GM23248 (cell line): ENCODE data around the gene INO80E. TPM values are rescaled to one million over a fixed set of nuclear protein-coding genes. Genes with fewer than 3 reads are reported as not detected.
A peak's percentile ranks its signal among the peaks of the same experiment; 100 is the strongest.

Source experiments
- DNase-seq: peaks from one replicate; pipeline ENCODE4 v3.0.0-alpha.2; 2015
- H2AFZ ChIP-seq: fragments of 200-600 bp; sonication (generic); 2 replicates; pipeline ENCODE4 v1.6.1; 2016; ENCODE audit warnings: antibody characterized with exemption
- H3F3A ChIP-seq: fragments of 200-600 bp; sonication (generic); 2 replicates; pipeline ENCODE4 v1.6.1; 2016; ENCODE audit warnings: mild to moderate bottlenecking, antibody characterized with exemption, mixed run types; ENCODE audit not compliant: insufficient read depth
- H3K27ac ChIP-seq: fragments of 200-600 bp; sonication (generic); 2 replicates; pipeline ENCODE4 v1.5.1; 2016; ENCODE audit warnings: mild to moderate bottlenecking
- H3K27me3 ChIP-seq: fragments of 200-600 bp; sonication (generic); replicated peaks from 2 replicates; pipeline ENCODE4 v1.6.1; 2016; ENCODE audit warnings: mild to moderate bottlenecking; ENCODE audit not compliant: insufficient read depth
- H3K36me3 ChIP-seq: fragments of 200-600 bp; sonication (generic); 2 replicates; pipeline ENCODE4 v1.6.1; 2016; ENCODE audit warnings: low read depth, mild to moderate bottlenecking
- H3K4me1 ChIP-seq: fragments of 200-600 bp; sonication (generic); 2 replicates; pipeline ENCODE4 v1.6.1; 2016; ENCODE audit warnings: mild to moderate bottlenecking; ENCODE audit not compliant: insufficient read depth
- H3K4me2 ChIP-seq: fragments of 200-600 bp; sonication (generic); one replicate; pipeline ENCODE4 v1.6.1; 2016; ENCODE audit warnings: mild to moderate bottlenecking; ENCODE audit not compliant: unreplicated experiment
- H3K4me3 ChIP-seq: fragments of 200-600 bp; sonication (generic); 2 replicates; pipeline ENCODE4 v1.5.1; 2016; ENCODE audit warnings: mild to moderate bottlenecking
- H3K79me2 ChIP-seq: fragments of 200-600 bp; sonication (generic); 2 replicates; pipeline ENCODE4 v1.6.1; 2016; ENCODE audit warnings: mild to moderate bottlenecking; ENCODE audit not compliant: insufficient read depth
- H3K9ac ChIP-seq: fragments of 200-600 bp; sonication (generic); 2 replicates; pipeline ENCODE4 v1.6.1; 2016; ENCODE audit warnings: mild to moderate bottlenecking
- H3K9me2 ChIP-seq: fragments of 200-600 bp; sonication (generic); 2 replicates; pipeline ENCODE4 v1.6.1; 2016; ENCODE audit warnings: mixed run types, mild to moderate bottlenecking, moderate library complexity; ENCODE audit not compliant: insufficient read depth
- H3K9me3 ChIP-seq: fragments of 200-600 bp; sonication (generic); one replicate; pipeline ENCODE4 v1.6.1; 2017; ENCODE audit warnings: low read depth
- H4K20me1 ChIP-seq: fragments of 200-600 bp; sonication (generic); 2 replicates; pipeline ENCODE4 v1.6.0; 2016; ENCODE audit not compliant: insufficient read depth
- EZH2 ChIP-seq: fragments of 200-600 bp; sonication (generic); IDR thresholded peaks from 2 replicates; pipeline ENCODE4 v1.6.1; 2018; ENCODE audit warnings: antibody characterized with exemption, mild to moderate bottlenecking; ENCODE audit not compliant: insufficient read depth, poor library complexity, severe bottlenecking
- EZH2phosphoT487 ChIP-seq: fragments of 200-600 bp; sonication (generic); IDR thresholded peaks from 2 replicates; pipeline ENCODE4 v1.6.1; 2018; ENCODE audit warnings: antibody characterized with exemption, moderate library complexity, mild to moderate bottlenecking, low read depth; ENCODE audit not compliant: insufficient read depth
- WGBS, 2 experiments: methylation state at CpG; one replicate each; pipeline ENCODE4 v1.1.6; 2015 to 2017; ENCODE audit warnings: low lambda C conversion rate in 2 of 2, low coverage in 1 of 2; ENCODE audit errors: missing lambda C conversion rate in 2 of 2; 5-methylcytosine and 5-hydroxymethylcytosine counted together
- in situ Hi-C: fragments of 300-500 bp; cut with MboI; formaldehyde crosslinking; loops from 2 replicates; pipeline ENCODE4 v1.15.0; 2020
- polyA plus RNA-seq: library from polyadenylated mRNA; unstranded; fragments of >200 nt; fragmentation: Nextera tagmentation; extraction: Ambion mirVana; gene quantifications from 2 replicates; pipeline ENCODE4 v1.2.1, GENCODE V29; 2016
- total RNA-seq: library from RNA; depleted of rRNA; stranded (reverse); fragments of >200 nt; shearing (Covaris generic); gene quantifications from 2 replicates; pipeline ENCODE4 v1.2.3, GENCODE V29; 2014

The INO80E gene
- total and polyA plus RNA-seq, 2 experiments from 2014 or later, result 32.3 to 51.1 TPM

- Histone ChIP-seq H3K27ac (no peak overlapping the region), H3K4me2 (no peak overlapping the region), H3F3A (peaks cover 21% of the 10 kb centered on the region), H3K4me3 (no peak overlapping the region), H3K27me3 (no peaks in the 10 kb centered on the region), H3K79me2 (peaks cover 19% of the 10 kb centered on the region), H3K36me3 (peaks cover 4% of the 10 kb centered on the region; the same call in 1 of the 2 replicates), H3K9me2 (no peaks in the 10 kb centered on the region), H3K9me3 (no peaks in the 10 kb centered on the region), H2AFZ (no peak overlapping the region), H3K9ac (no peak overlapping the region), H4K20me1 (no peaks in the 10 kb centered on the region), H3K4me1 (peaks cover 15% of the 10 kb centered on the region)
- WGBS, 2 experiments, result 91 to 93% methylated on average over 25 of the region's 25 CpGs
- no peak for TF ChIP-seq EZH2
- TF ChIP-seq EZH2phosphoT487, result no peak
- in situ Hi-C loops, result no loop called here
- DNase-seq, result no peak
These were observed 2.7 kb upstream of the INO80E start for GRCh38 chr16:29993191-29993902.

GRCh38 chr16:29993903-29994599 lies 2.0 kb upstream of the INO80E start:
- in situ Hi-C loops, result no loop called here
- H3K79me2 ChIP-seq, result peaks cover 19% of the 10 kb centered on the region
- H3K4me3 ChIP-seq, result peak overlapping the region; percentile 91
- H3K9ac ChIP-seq, result peak overlapping the region; percentile 86
- DNase-seq, result no peak
- peaks cover 21% of the 10 kb centered on the region for H3F3A ChIP-seq
- peaks cover 4% of the 10 kb centered on the region; the same call in 1 of the 2 replicates for H3K36me3 ChIP-seq
- H4K20me1 ChIP-seq, result no peaks in the 10 kb centered on the region
- H3K4me1 ChIP-seq, result peaks cover 15% of the 10 kb centered on the region
- no peaks in the 10 kb centered on the region for H3K9me2 ChIP-seq
- TF ChIP-seq EZH2 (no peak), EZH2phosphoT487 (no peak)
- H3K4me2 ChIP-seq, result peak overlapping the region; percentile 89
- peak overlapping the region; percentile 81 for H3K27ac ChIP-seq
- H3K9me3 ChIP-seq, result no peaks in the 10 kb centered on the region
- 88 to 89% methylated on average over 9 of the region's 9 CpGs for WGBS, 2 experiments
- H3K27me3 ChIP-seq, result no peaks in the 10 kb centered on the region
- 0 out of 2 replicates have a peak overlapping the region, but pooled peaks have one; percentile 95 for H2AFZ ChIP-seq

- peak overlapping the region; percentile 81 for H3K27ac ChIP-seq
- peaks cover 15% of the 10 kb centered on the region for H3K4me1 ChIP-seq
- peak overlapping the region; percentile 89 for H3K4me2 ChIP-seq
- DNase-seq, result peak; percentile 90
- in situ Hi-C loops, result no loop called here
- peaks cover 19% of the 10 kb centered on the region for H3K79me2 ChIP-seq
- peak overlapping the region; percentile 95 for H2AFZ ChIP-seq
- no peaks in the 10 kb centered on the region for H3K9me2 ChIP-seq
- TF ChIP-seq EZH2phosphoT487 (no peak), EZH2 (no peak)
- H3K27me3 ChIP-seq, result no peaks in the 10 kb centered on the region
- WGBS, 2 experiments, result 3 to 4% methylated on average over 21 to 24 of the region's 24 CpGs
- H4K20me1 ChIP-seq, result no peaks in the 10 kb centered on the region
- peak overlapping the region; percentile 86 for H3K9ac ChIP-seq
- peak overlapping the region; percentile 91 for H3K4me3 ChIP-seq
- H3K36me3 ChIP-seq, result peaks cover 4% of the 10 kb centered on the region; the same call in 1 of the 2 replicates
- peaks cover 20% of the 10 kb centered on the region for H3F3A ChIP-seq
- no peaks in the 10 kb centered on the region for H3K9me3 ChIP-seq
These were observed 1.3 kb upstream of the INO80E start for GRCh38 chr16:29994600-29995323.

DNA sequence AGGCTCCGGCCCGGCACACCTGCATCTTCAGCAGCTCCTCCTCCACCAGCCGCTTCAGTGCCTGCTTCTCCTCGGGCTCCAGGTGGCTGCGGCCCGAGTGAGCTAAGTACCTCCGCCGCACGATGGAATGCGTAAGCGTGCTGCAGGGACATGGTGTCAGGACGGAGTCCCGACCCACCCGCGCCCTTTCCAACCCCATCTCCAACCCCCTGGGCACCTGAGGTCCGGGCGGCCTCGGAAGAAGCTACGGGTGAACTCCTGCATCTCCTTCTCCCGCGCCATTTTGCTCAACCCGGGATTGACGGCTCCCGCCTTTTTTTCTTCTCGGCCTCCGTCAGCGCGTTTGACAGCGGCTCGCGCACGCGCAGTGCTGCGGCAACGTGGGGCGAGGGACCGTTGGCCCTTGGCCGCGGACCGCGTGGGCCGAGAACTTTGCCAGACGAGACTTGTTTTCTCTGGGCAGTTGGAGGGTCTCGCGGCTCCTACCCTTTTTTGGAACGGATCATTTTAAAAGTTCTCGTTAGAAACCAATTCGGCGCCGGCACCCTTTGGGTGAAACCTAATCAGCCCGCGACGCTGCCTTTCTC lies 624 bp upstream of the INO80E start, which contains the start of gene HIRIP3:
Gene HIRIP3, minus strand, starts transcription at position 294 of the 587 bp plus-strand sequence. Its CDS starts 12 bp downstream, at position 282.
- 0 to 1% methylated on average over 40 to 53 of the region's 53 CpGs for WGBS, 2 experiments
- Histone ChIP-seq H4K20me1 (no peaks in the 10 kb centered on the region), H3K4me3 (peak within 1 kb of the TSS; percentile 91), H3K27me3 (no peaks in the 10 kb centered on the region), H3K9ac (peak within 1 kb of the TSS; percentile 86), H3K79me2 (peaks cover 19% of the 10 kb centered on the region), H3K4me2 (peak within 1 kb of the TSS; percentile 89), H3K4me1 (peaks cover 15% of the 10 kb centered on the region), H3K36me3 (peaks cover 4% of the 10 kb centered on the region; the same call in 1 of the 2 replicates), H2AFZ (peak within 1 kb of the TSS; percentile 95), H3F3A (peaks cover 16% of the 10 kb centered on the region), H3K9me3 (no peaks in the 10 kb centered on the region), H3K27ac (peak within 1 kb of the TSS; percentile 81), H3K9me2 (no peaks in the 10 kb centered on the region)
- TF ChIP-seq EZH2phosphoT487 (no peak), EZH2 (no peak)
- peak; percentile 91 for DNase-seq
- in situ Hi-C loops, result no loop called here
